ENCODE measurements around the gene RABGGTA.
A peak's percentile ranks its signal among the peaks of the same experiment; 100 is the strongest.
"Not testable (repeated sequence)": the region's sequence is repeated elsewhere in the genome, so short reads cannot be mapped to it uniquely, and the experiment has no call there.

The RABGGTA gene

GRCh38 chr14:24219521-24219920 lies 51.9 kb downstream of the RABGGTA start:
- Histone ChIP-seq H3K9me3 (ENCODE audit: control insufficient read depth in 5 of 5, low read length in 5 of 5) (no peaks in the 10 kb centered on the region), H3K27me3 (ENCODE audit: control insufficient read depth in 5 of 5, insufficient read depth in 4 of 5, low read length in 5 of 5) (no peaks in the 10 kb centered on the region), H3K9ac (ENCODE audit: low read length in 5 of 5) (no peak overlapping the region), H3K4me3 (ENCODE audit: low read depth in 1 of 5, low read length in 5 of 5) (no peak overlapping the region), H3K36me3 (ENCODE audit: control insufficient read depth in 5 of 5, insufficient read depth in 5 of 5, low read length in 5 of 5) (peaks cover 3 to 14% (median 4%) of the 10 kb centered on the region in 5 donors), H3K4me1 (ENCODE audit: control insufficient read depth in 5 of 5, insufficient read depth in 5 of 5, low read length in 5 of 5) (peaks cover 0 to 17% (median 12%) of the 10 kb centered on the region in 5 donors), H3K27ac (ENCODE audit: low read depth, low read length) (no peak overlapping the region)

- H3K27ac ChIP-seq (ENCODE audit: low read depth, low read length): no peak overlapping the region
- no peak overlapping the region for H3K9ac ChIP-seq (ENCODE audit: low read length in 5 of 5)
- H3K9me3 ChIP-seq (ENCODE audit: control insufficient read depth in 5 of 5, low read length in 5 of 5): no peaks in the 10 kb centered on the region
- H3K4me3 ChIP-seq (ENCODE audit: low read depth in 1 of 5, low read length in 5 of 5): no peak overlapping the region
- peaks cover 3 to 14% (median 4%) of the 10 kb centered on the region in 5 donors for H3K36me3 ChIP-seq (ENCODE audit: control insufficient read depth in 5 of 5, insufficient read depth in 5 of 5, low read length in 5 of 5)
- peaks cover 0 to 18% (median 11%) of the 10 kb centered on the region in 5 donors for H3K4me1 ChIP-seq (ENCODE audit: control insufficient read depth in 5 of 5, insufficient read depth in 5 of 5, low read length in 5 of 5)
- no peaks in the 10 kb centered on the region for H3K27me3 ChIP-seq (ENCODE audit: control insufficient read depth in 5 of 5, insufficient read depth in 4 of 5, low read length in 5 of 5)
These were observed 52.3 kb downstream of the RABGGTA start for GRCh38 chr14:24219080-24219479.

GRCh38 chr14:24216876-24217275 lies 54.5 kb downstream of the RABGGTA start:
- H3K9me3 ChIP-seq (ENCODE audit: control insufficient read depth in 5 of 5, low read length in 5 of 5); H3K27ac ChIP-seq (ENCODE audit: low read depth, low read length); H3K9ac ChIP-seq (ENCODE audit: low read length in 5 of 5); H3K27me3 ChIP-seq (ENCODE audit: control insufficient read depth in 5 of 5, insufficient read depth in 4 of 5, low read length in 5 of 5); H3K4me3 ChIP-seq (ENCODE audit: low read depth in 1 of 5, low read length in 5 of 5): not testable (repeated sequence)
- peaks cover 0 to 34% (median 21%) of the 10 kb centered on the region in 5 donors for H3K4me1 ChIP-seq (ENCODE audit: control insufficient read depth in 5 of 5, insufficient read depth in 5 of 5, low read length in 5 of 5)
- H3K36me3 ChIP-seq (ENCODE audit: control insufficient read depth in 5 of 5, insufficient read depth in 5 of 5, low read length in 5 of 5): peaks cover 3 to 14% (median 4%) of the 10 kb centered on the region in 5 donors

- Histone ChIP-seq H3K9ac (ENCODE audit: low read length in 5 of 5) (peak overlapping the region in 1 of 5 donors; percentile 35), H3K4me3 (ENCODE audit: low read depth in 1 of 5, low read length in 5 of 5) (peak overlapping the region in 4 of 5 donors; percentile 77 to 99 (median 86)), H3K27me3 (ENCODE audit: control insufficient read depth in 5 of 5, insufficient read depth in 4 of 5, low read length in 5 of 5) (no peaks in the 10 kb centered on the region), H3K27ac (ENCODE audit: low read depth, low read length) (peak overlapping the region; percentile 80), H3K36me3 (ENCODE audit: control insufficient read depth in 5 of 5, insufficient read depth in 5 of 5, low read length in 5 of 5) (peaks cover 4 to 16% (median 7%) of the 10 kb centered on the region in 5 donors), H3K4me1 (ENCODE audit: control insufficient read depth in 5 of 5, insufficient read depth in 5 of 5, low read length in 5 of 5) (peaks cover 0 to 34% (median 24%) of the 10 kb centered on the region in 5 donors), H3K9me3 (ENCODE audit: control insufficient read depth in 5 of 5, low read length in 5 of 5) (no peaks in the 10 kb centered on the region)
These were observed 55.1 kb downstream of the RABGGTA start for GRCh38 chr14:24216345-24216699.

Measured in subcutaneous abdominal adipose tissue (tissue), 5 donors.